Right hindlimb (tissue), 1 donor: ENCODE results near the gene IKZF1.
"Not testable (repeated sequence)": the region's sequence is repeated elsewhere in the genome, so short reads cannot be mapped to it uniquely, and the experiment has no call there.

ENCODE experiments used
- DNase-seq: peaks from one replicate; pipeline ENCODE4 v3.0.0-alpha.2; 2018

Gene IKZF1

GRCh38 chr7:50335795-50336754 is 31.6 kb downstream of the IKZF1 start:
- no peak for DNase-seq

- no peak for DNase-seq
Measured at GRCh38 chr7:50336894-50337703, 32.6 kb downstream of the IKZF1 start.

- DNase-seq = not testable (repeated sequence)
Measured at GRCh38 chr7:50339472-50339871, 35.0 kb downstream of the IKZF1 start.

GRCh38 chr7:50339990-50340500 is 35.5 kb downstream of the IKZF1 start:
- no peak for DNase-seq

GRCh38 chr7:50341724-50342123 is 37.2 kb downstream of the IKZF1 start:
- DNase-seq = no peak

- DNase-seq = no peak
Measured at GRCh38 chr7:50342616-50343114, 38.1 kb downstream of the IKZF1 start.

- no peak for DNase-seq
Measured at GRCh38 chr7:50346545-50347497, 42.3 kb downstream of the IKZF1 start.

- DNase-seq = no peak
Measured at GRCh38 chr7:50347693-50348092, 43.2 kb downstream of the IKZF1 start.

- DNase-seq = no peak
Measured at GRCh38 chr7:50348469-50349162, 44.1 kb downstream of the IKZF1 start.

GRCh38 chr7:50349399-50349798 is 44.9 kb downstream of the IKZF1 start:
- no peak for DNase-seq

GRCh38 chr7:50349963-50350944 is 45.7 kb downstream of the IKZF1 start:
- no peak for DNase-seq

- DNase-seq = no peak
Measured at GRCh38 chr7:50351267-50351666, 46.8 kb downstream of the IKZF1 start.

- DNase-seq = no peak
Measured at GRCh38 chr7:50352282-50352681, 47.8 kb downstream of the IKZF1 start.

GRCh38 chr7:50352751-50353150 is 48.2 kb downstream of the IKZF1 start:
- DNase-seq = no peak

GRCh38 chr7:50353201-50353600 is 48.7 kb downstream of the IKZF1 start:
- no peak for DNase-seq

- no peak for DNase-seq
Measured at GRCh38 chr7:50353894-50354595, 49.5 kb downstream of the IKZF1 start.

GRCh38 chr7:50355817-50356178 is 51.3 kb downstream of the IKZF1 start:
- no peak for DNase-seq

GRCh38 chr7:50356212-50356944 is 51.9 kb downstream of the IKZF1 start:
- no peak for DNase-seq

GRCh38 chr7:50356945-50357268 is 52.4 kb downstream of the IKZF1 start:
- no peak for DNase-seq
